ENCODE data around the gene MYOM3.

The MYOM3 gene

GRCh38 chr1:24097663-24098062 lies 14.3 kb downstream of the MYOM3 start:
- no peak overlapping the region for H3K27ac ChIP-seq (ENCODE audit: low read length, poor library complexity, severe bottlenecking)
- 93% methylated on average over 11 of the region's 11 CpGs for WGBS
- peaks cover 27 to 45% of the 10 kb centered on the region in 2 experiments for H3K27me3 ChIP-seq (ENCODE audit: control insufficient read depth in 1 of 2, insufficient read depth in 1 of 2, low read length in 2 of 2)
- no peak overlapping the region for H4K8ac ChIP-seq (ENCODE audit: low read length)
- peaks cover 15% of the 10 kb centered on the region for H3K4me1 ChIP-seq (ENCODE audit: control insufficient read depth, insufficient read depth, low read depth, low read length)
- no peak overlapping the region for H3K14ac ChIP-seq (ENCODE audit: low read length in 2 of 2)
- no peaks in the 10 kb centered on the region for H3K36me3 ChIP-seq (ENCODE audit: control insufficient read depth in 1 of 2, insufficient read depth in 2 of 2, low read depth in 1 of 2, low read length in 2 of 2)
- H3K4me3 ChIP-seq (ENCODE audit: insufficient read depth in 1 of 2, low read depth in 1 of 2, low read length in 2 of 2): no peak overlapping the region
- H2AK5ac ChIP-seq (ENCODE audit: low read length, severe bottlenecking): no peak overlapping the region
- H3K4me2 ChIP-seq (ENCODE audit: low read length, poor library complexity, severe bottlenecking): no peak overlapping the region
- H2BK5ac ChIP-seq (ENCODE audit: low read depth, low read length, poor library complexity, severe bottlenecking): no peak overlapping the region
- H2AFZ ChIP-seq (ENCODE audit: low read depth, low read length): no peak overlapping the region
- no peak overlapping the region for H4K91ac ChIP-seq (ENCODE audit: low read length)
- no peak overlapping the region for H2BK12ac ChIP-seq (ENCODE audit: low read length in 2 of 2)
- H3K79me1 ChIP-seq (replicated peaks; ENCODE audit: low read length, poor library complexity, severe bottlenecking): no peaks in the 10 kb centered on the region
- no peaks in the 10 kb centered on the region for H3K9me3 ChIP-seq (ENCODE audit: control insufficient read depth, low read length)
- H3K18ac ChIP-seq (ENCODE audit: low read depth in 1 of 2, low read length in 2 of 2): no peak overlapping the region
- no peak overlapping the region for H3K4ac ChIP-seq (ENCODE audit: low read depth in 1 of 2, low read length in 2 of 2)
- DNase-seq: no peak
- H3K23ac ChIP-seq (ENCODE audit: low read length in 2 of 2): no peak overlapping the region
- H2BK120ac ChIP-seq (ENCODE audit: low read depth, low read length): no peak overlapping the region
- no peak overlapping the region for H2BK15ac ChIP-seq (ENCODE audit: low read depth, poor library complexity, severe bottlenecking)
- no peak overlapping the region for H3K9ac ChIP-seq (ENCODE audit: low read length)

DNA sequence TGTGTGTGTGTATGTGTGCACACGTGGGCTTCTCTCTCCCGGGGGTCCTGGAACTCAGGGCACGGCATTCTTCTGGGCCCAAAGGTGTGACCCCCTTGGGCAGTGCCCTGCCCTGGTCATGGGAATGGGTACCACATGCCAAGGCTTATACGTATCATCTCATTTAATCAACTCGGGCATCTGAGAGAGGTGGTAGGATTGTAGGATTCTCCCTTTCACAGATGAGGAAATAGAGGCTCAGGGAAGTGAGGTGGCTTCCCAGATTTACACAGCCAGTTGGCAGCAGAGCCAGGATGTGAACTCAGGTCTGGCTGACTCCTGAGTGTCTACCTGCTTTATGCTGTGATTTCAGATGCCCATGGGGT lies 15.2 kb downstream of the MYOM3 start:
- Histone ChIP-seq H4K8ac (ENCODE audit: low read length) (no peak overlapping the region), H3K4ac (ENCODE audit: low read depth in 1 of 2, low read length in 2 of 2) (no peak overlapping the region), H2BK5ac (ENCODE audit: low read depth, low read length, poor library complexity, severe bottlenecking) (no peak overlapping the region), H2BK12ac (ENCODE audit: low read length in 2 of 2) (no peak overlapping the region), H3K4me3 (ENCODE audit: insufficient read depth in 1 of 2, low read depth in 1 of 2, low read length in 2 of 2) (no peak overlapping the region), H2BK120ac (ENCODE audit: low read depth, low read length) (no peak overlapping the region), H3K23ac (ENCODE audit: low read length in 2 of 2) (no peak overlapping the region), H3K79me1 (replicated peaks; ENCODE audit: low read length, poor library complexity, severe bottlenecking) (no peaks in the 10 kb centered on the region), H2BK15ac (ENCODE audit: low read depth, poor library complexity, severe bottlenecking) (no peak overlapping the region), H3K27me3 (ENCODE audit: control insufficient read depth in 1 of 2, insufficient read depth in 1 of 2, low read length in 2 of 2) (peaks cover 27 to 45% of the 10 kb centered on the region in 2 experiments), H3K9ac (ENCODE audit: low read length) (no peak overlapping the region), H4K91ac (ENCODE audit: low read length) (no peak overlapping the region), H2AK5ac (ENCODE audit: low read length, severe bottlenecking) (no peak overlapping the region), H3K36me3 (ENCODE audit: control insufficient read depth in 1 of 2, insufficient read depth in 2 of 2, low read depth in 1 of 2, low read length in 2 of 2) (no peaks in the 10 kb centered on the region), H3K4me2 (ENCODE audit: low read length, poor library complexity, severe bottlenecking) (no peak overlapping the region), H3K27ac (ENCODE audit: low read length, poor library complexity, severe bottlenecking) (no peak overlapping the region), H3K14ac (ENCODE audit: low read length in 2 of 2) (no peak overlapping the region), H3K4me1 (ENCODE audit: control insufficient read depth, insufficient read depth, low read depth, low read length) (peaks cover 8% of the 10 kb centered on the region), H3K18ac (ENCODE audit: low read depth in 1 of 2, low read length in 2 of 2) (no peak overlapping the region), H2AFZ (ENCODE audit: low read depth, low read length) (no peak overlapping the region), H3K9me3 (ENCODE audit: control insufficient read depth, low read length) (no peaks in the 10 kb centered on the region)
- 93% methylated on average over 5 of the region's 5 CpGs for WGBS
- no peak for DNase-seq

- Histone ChIP-seq H4K91ac (ENCODE audit: low read length) (no peak overlapping the region), H3K4me1 (ENCODE audit: control insufficient read depth, insufficient read depth, low read depth, low read length) (peaks cover 8% of the 10 kb centered on the region), H3K36me3 (ENCODE audit: control insufficient read depth in 1 of 2, insufficient read depth in 2 of 2, low read depth in 1 of 2, low read length in 2 of 2) (no peaks in the 10 kb centered on the region), H2AK5ac (ENCODE audit: low read length, severe bottlenecking) (no peak overlapping the region), H3K27me3 (ENCODE audit: control insufficient read depth in 1 of 2, insufficient read depth in 1 of 2, low read length in 2 of 2) (peaks cover 27 to 51% of the 10 kb centered on the region in 2 experiments), H3K79me1 (replicated peaks; ENCODE audit: low read length, poor library complexity, severe bottlenecking) (no peaks in the 10 kb centered on the region), H2BK5ac (ENCODE audit: low read depth, low read length, poor library complexity, severe bottlenecking) (no peak overlapping the region), H3K4me3 (ENCODE audit: insufficient read depth in 1 of 2, low read depth in 1 of 2, low read length in 2 of 2) (no peak overlapping the region), H3K23ac (ENCODE audit: low read length in 2 of 2) (no peak overlapping the region), H3K9me3 (ENCODE audit: control insufficient read depth, low read length) (no peaks in the 10 kb centered on the region), H2BK120ac (ENCODE audit: low read depth, low read length) (no peak overlapping the region), H2BK12ac (ENCODE audit: low read length in 2 of 2) (no peak overlapping the region), H3K27ac (ENCODE audit: low read length, poor library complexity, severe bottlenecking) (no peak overlapping the region), H3K9ac (ENCODE audit: low read length) (no peak overlapping the region), H2BK15ac (ENCODE audit: low read depth, poor library complexity, severe bottlenecking) (no peak overlapping the region), H3K14ac (ENCODE audit: low read length in 2 of 2) (no peak overlapping the region), H4K8ac (ENCODE audit: low read length) (no peak overlapping the region), H3K18ac (ENCODE audit: low read depth in 1 of 2, low read length in 2 of 2) (no peak overlapping the region), H3K4ac (ENCODE audit: low read depth in 1 of 2, low read length in 2 of 2) (no peak overlapping the region), H3K4me2 (ENCODE audit: low read length, poor library complexity, severe bottlenecking) (no peak overlapping the region), H2AFZ (ENCODE audit: low read depth, low read length) (no peak overlapping the region)
- DNase-seq: no peak
- 85% methylated on average over 8 of the region's 8 CpGs for WGBS
Observed at GRCh38 chr1:24096009-24096738, 15.8 kb downstream of the MYOM3 start.

GRCh38 chr1:24095140-24095859 lies 16.6 kb downstream of the MYOM3 start:
- no peak overlapping the region for H2AFZ ChIP-seq (ENCODE audit: low read depth, low read length)
- 77% methylated on average over 14 of the region's 14 CpGs for WGBS
- H3K9ac ChIP-seq (ENCODE audit: low read length): no peak overlapping the region
- H2BK15ac ChIP-seq (ENCODE audit: low read depth, poor library complexity, severe bottlenecking): no peak overlapping the region
- H3K4ac ChIP-seq (ENCODE audit: low read depth in 1 of 2, low read length in 2 of 2): no peak overlapping the region
- H4K91ac ChIP-seq (ENCODE audit: low read length): no peak overlapping the region
- H2BK12ac ChIP-seq (ENCODE audit: low read length in 2 of 2): no peak overlapping the region
- H3K23ac ChIP-seq (ENCODE audit: low read length in 2 of 2): no peak overlapping the region
- H2BK5ac ChIP-seq (ENCODE audit: low read depth, low read length, poor library complexity, severe bottlenecking): no peak overlapping the region
- H3K4me1 ChIP-seq (ENCODE audit: control insufficient read depth, insufficient read depth, low read depth, low read length): peaks cover 8% of the 10 kb centered on the region
- no peaks in the 10 kb centered on the region for H3K79me1 ChIP-seq (replicated peaks; ENCODE audit: low read length, poor library complexity, severe bottlenecking)
- H3K9me3 ChIP-seq (ENCODE audit: control insufficient read depth, low read length): no peaks in the 10 kb centered on the region
- DNase-seq: no peak
- H3K27me3 ChIP-seq (ENCODE audit: control insufficient read depth in 1 of 2, insufficient read depth in 1 of 2, low read length in 2 of 2): peaks cover 27 to 51% of the 10 kb centered on the region in 2 experiments
- no peak overlapping the region for H3K14ac ChIP-seq (ENCODE audit: low read length in 2 of 2)
- H3K4me3 ChIP-seq (ENCODE audit: insufficient read depth in 1 of 2, low read depth in 1 of 2, low read length in 2 of 2): no peak overlapping the region
- H3K36me3 ChIP-seq (ENCODE audit: control insufficient read depth in 1 of 2, insufficient read depth in 2 of 2, low read depth in 1 of 2, low read length in 2 of 2): no peaks in the 10 kb centered on the region
- no peak overlapping the region for H4K8ac ChIP-seq (ENCODE audit: low read length)
- no peak overlapping the region for H2BK120ac ChIP-seq (ENCODE audit: low read depth, low read length)
- H3K27ac ChIP-seq (ENCODE audit: low read length, poor library complexity, severe bottlenecking): no peak overlapping the region
- H2AK5ac ChIP-seq (ENCODE audit: low read length, severe bottlenecking): no peak overlapping the region
- H3K18ac ChIP-seq (ENCODE audit: low read depth in 1 of 2, low read length in 2 of 2): no peak overlapping the region
- no peak overlapping the region for H3K4me2 ChIP-seq (ENCODE audit: low read length, poor library complexity, severe bottlenecking)
